ENCODE data around the gene METTL9. TPM values are rescaled to one million over a fixed set of nuclear protein-coding genes. Genes with fewer than 3 reads are reported as not detected.
"Not testable (repeated sequence)": the region's sequence is repeated elsewhere in the genome, so short reads cannot be mapped to it uniquely, and the experiment has no call there.

Gene METTL9
- total RNA-seq, 1 donor = 166 TPM

GRCh38 chr16:21628121-21628726 is 28.8 kb downstream of the METTL9 start:
- TF ChIP-seq CTCF (IDR thresholded peaks at IDR 0.05; ENCODE audit: insufficient read depth, low read depth, low read length) = no peak
- DNase-seq (ENCODE audit: low read depth) = no peak
- no peak overlapping the region for H3K4me3 ChIP-seq (ENCODE audit: low read depth, low read length)

- H3K4me3 ChIP-seq (ENCODE audit: low read depth, low read length) = no peak overlapping the region
- TF ChIP-seq CTCF (IDR thresholded peaks at IDR 0.05; ENCODE audit: insufficient read depth, low read depth, low read length) = no peak
- DNase-seq (ENCODE audit: low read depth) = no peak
Measured at GRCh38 chr16:21628772-21629171, 29.4 kb downstream of the METTL9 start.

DNA sequence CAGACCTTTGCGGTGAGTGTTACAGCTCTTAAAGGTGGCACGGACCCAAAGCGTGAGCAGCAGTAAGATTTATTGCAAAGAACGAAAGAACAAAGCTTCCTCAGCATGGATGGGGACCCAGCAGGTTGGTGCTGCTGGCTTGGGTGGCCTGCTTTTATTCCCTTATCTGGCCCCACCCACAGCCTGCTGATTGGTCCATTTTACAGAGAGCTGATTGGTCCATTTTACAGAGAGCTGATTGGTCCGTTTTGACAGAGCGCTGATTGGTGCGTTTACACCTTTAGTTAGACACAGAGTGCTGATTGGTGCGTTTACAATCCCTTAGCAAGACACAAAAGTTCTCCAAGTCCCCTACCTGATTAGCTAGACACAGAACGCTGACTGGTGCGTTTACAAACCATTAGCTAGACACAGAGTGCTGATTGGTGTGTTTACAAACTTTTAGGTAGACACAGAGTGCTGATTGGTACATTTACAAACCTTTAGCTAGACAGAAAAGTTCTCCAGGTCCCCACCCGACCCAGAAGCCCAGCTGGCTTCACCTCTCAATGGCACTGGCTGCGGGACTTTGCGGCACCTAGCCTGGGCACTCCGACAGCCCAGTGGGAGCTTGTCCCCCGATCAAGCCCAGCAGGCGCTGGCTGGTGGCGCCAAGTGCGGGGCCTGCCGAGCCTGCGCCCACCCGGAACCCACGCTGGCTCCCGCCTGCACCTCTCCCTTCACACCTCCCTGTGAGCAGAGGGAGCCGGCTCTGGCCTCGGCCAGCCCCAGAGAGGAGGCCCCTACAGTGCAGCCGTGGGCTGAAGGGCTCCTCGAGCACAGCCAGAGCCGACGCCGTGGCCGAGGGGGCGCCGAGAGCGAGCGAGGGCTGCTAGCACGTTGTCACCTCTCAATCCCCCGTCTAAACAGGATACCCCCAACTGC is 30.5 kb downstream of the METTL9 start:
- not testable (repeated sequence) for DNase-seq (ENCODE audit: low read depth); H3K4me3 ChIP-seq (ENCODE audit: low read depth, low read length)

GRCh38 chr16:21630866-21631265 is 31.5 kb downstream of the METTL9 start:
- DNase-seq (ENCODE audit: low read depth); H3K4me3 ChIP-seq (ENCODE audit: low read depth, low read length): not testable (repeated sequence)

DNA sequence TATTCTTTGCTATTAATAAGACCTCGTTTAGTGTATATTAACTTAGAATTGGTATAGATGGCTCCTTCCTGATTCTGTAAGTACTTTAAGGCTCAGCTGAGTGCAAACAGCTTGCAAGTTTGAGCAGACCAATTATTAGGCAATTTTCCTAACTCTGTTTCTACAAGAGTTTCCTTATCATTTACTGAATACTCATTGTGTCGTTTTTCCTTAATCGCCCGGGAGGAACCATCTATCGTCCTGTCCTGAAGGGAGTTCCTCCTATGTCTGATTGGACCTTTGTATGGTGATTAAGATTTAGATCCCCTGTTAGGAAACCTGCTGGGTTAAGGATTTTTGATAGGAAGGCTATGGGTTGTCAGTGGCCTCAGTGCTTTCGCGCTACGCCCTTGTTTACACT is 32.0 kb downstream of the METTL9 start:
- not testable (repeated sequence) for H3K4me3 ChIP-seq (ENCODE audit: low read depth, low read length); DNase-seq (ENCODE audit: low read depth)

DNA sequence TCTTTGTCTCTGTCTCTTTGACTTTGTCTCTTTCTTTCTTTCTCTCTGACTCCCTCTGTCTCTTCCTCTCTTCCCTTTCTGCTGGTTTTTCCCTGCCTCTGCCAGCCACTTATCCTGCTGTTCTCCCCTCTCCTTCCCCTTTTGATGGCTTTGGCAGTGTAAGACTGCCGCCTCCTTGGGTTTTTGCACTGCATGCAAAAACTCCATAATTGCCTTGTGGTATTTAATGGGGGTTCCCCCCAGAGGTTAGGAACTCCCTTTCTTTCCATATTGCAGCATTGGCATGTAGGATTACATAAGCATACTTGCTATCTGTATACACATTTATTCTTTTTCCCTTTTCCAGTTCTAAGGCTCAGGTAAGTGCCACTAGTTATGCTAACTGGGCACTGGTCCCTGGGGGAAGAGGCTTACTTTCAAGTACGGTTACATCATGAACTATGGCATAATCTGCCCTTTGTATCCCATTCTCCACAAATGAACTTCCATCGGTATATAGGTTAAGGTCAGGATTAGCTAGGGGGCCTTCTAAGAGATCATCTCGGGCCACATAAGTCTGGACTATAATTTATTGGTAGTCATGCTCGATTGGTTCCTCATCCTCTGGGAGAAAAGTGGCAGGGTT is 32.7 kb downstream of the METTL9 start:
- H3K4me3 ChIP-seq (ENCODE audit: low read depth, low read length); DNase-seq (ENCODE audit: low read depth): not testable (repeated sequence)

DNA sequence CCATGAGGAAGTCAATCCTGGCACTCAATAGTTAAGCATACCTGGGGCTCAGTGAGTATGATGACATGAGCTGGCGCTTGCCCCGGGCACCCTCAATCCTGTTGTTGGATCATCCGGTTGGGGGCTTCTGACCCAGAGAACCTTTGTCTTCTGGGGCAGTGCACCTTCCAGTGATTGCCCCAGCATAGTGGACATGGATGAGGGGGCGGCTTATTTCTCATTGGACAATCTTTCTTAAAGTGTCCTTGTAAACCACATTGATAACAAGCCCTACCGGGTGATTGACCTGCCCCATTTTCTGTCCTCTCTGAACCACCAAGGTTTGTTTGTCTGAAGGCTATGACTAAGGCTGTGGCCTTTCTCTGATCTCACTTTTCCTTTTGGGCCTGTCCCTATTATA is 34.8 kb downstream of the METTL9 start:
- H3K4me3 ChIP-seq (ENCODE audit: low read depth, low read length) = no peak overlapping the region
- DNase-seq (ENCODE audit: low read depth) = no peak
- TF ChIP-seq CTCF (IDR thresholded peaks at IDR 0.05; ENCODE audit: insufficient read depth, low read depth, low read length) = no peak

DNA sequence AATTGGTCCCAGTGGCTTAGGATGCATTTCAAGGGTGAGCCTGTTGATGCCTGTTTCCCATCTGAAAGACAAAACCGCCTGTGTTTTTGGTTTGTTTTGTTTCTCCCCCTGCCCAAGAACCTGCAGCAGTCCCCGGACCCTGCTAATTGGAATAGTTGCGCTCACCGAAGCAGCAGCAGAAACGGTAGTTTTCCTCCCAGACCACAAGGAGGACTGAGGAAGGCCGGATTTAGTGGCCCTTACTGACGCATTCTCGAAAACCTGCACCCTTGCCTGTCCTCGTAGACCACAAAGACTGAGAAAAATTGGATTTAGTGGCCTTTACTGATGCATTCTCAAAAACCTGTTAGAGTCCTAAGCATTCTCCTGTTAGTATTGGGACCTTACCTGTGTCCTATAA is 36.3 kb downstream of the METTL9 start:
- not testable (repeated sequence) for H3K4me3 ChIP-seq (ENCODE audit: low read depth, low read length); DNase-seq (ENCODE audit: low read depth)

GRCh38 chr16:21637032-21637968 is 37.9 kb downstream of the METTL9 start:
- no peak for TF ChIP-seq CTCF (IDR thresholded peaks at IDR 0.05; ENCODE audit: insufficient read depth, low read depth, low read length)
- DNase-seq (ENCODE audit: low read depth) = no peak
- no peak overlapping the region for H3K4me3 ChIP-seq (ENCODE audit: low read depth, low read length)
